Left colon (tissue), 2 donors: ENCODE measurements around the gene CPN2. TPM values are rescaled to one million over a fixed set of nuclear protein-coding genes. Genes with fewer than 3 reads are reported as not detected.

Experiments
- total RNA-seq, 2 donors: library from RNA; stranded (reverse); fragmentation: NEBNext Ultra II Directional; extraction: Animal tissue kit (Norgen Biotek cat#: 25700); gene quantifications; one replicate each; pipeline ENCODE4 v1.2.1, GENCODE V29; 2021
- donor health status: DM: no; HTN: no; CAD: no.
- donor health status: DM: yes; HTN: yes; CAD: no.

CPN2 gene
- total RNA-seq, 2 donors from 2014 or later: not detected

Other genes starting within 250 kb of the CPN2 start
- 100 to 1,000 TPM in 1 of 2 donors, 10 to 100 TPM in 1; 98.7 to 147 TPM for gene HES1, start 215.2 kb downstream of the CPN2 start, total RNA-seq
- gene LRRC15, start 18.4 kb upstream of the CPN2 start, total RNA-seq: under 1 TPM; 0.31 to 0.59 TPM
- not detected for gene GP5, start 47.9 kb upstream of the CPN2 start, total RNA-seq
- gene ATP13A3, start 135.7 kb upstream of the CPN2 start, total RNA-seq: 100 to 1,000 TPM in 1 of 2 donors, 10 to 100 TPM in 1; 95.1 to 110 TPM